K562 (cell line): ENCODE results near the gene ROBO3.

Experiments
- KLF16 ChIP-seq: IDR thresholded peaks from 2 replicates; pipeline ENCODE4 v1.6.1; 2016; ENCODE audit warnings: antibody characterized with exemption
- RCOR1 ChIP-seq, 2 experiments: IDR thresholded peaks; 2 replicates each; pipeline ENCODE4 v1.6.1; 2012; ENCODE audit warnings: low read depth in 2 of 2, low read length in 2 of 2, borderline replicate concordance in 1 of 2, improper control_type of control experiment in 1 of 2
- ZBTB17 ChIP-seq: fragments of 450-650 bp; formaldehyde crosslinking; IDR thresholded peaks from 2 replicates; pipeline ENCODE4 v1.4.0; 2020; ENCODE audit warnings: mild to moderate bottlenecking
- ZNF174 ChIP-seq: fragments of 250-450 bp; sonication (Bioruptor Pico); IDR thresholded peaks from 2 replicates; pipeline ENCODE4 v1.4.0; 2020; ENCODE audit warnings: mild to moderate bottlenecking
- ZNF764 ChIP-seq: fragments of 250-450 bp; sonication (Bioruptor Pico); IDR thresholded peaks from 2 replicates; pipeline ENCODE4 v1.4.0; 2020; ENCODE audit warnings: low read depth, mild to moderate bottlenecking, moderate library complexity
- TF ChIP-seq, protein P1 (sequence below), 2 experiments: fragments of 450-650 bp; formaldehyde crosslinking in 1 of 2; IDR thresholded peaks; 2 replicates each; pipeline versions ENCODE4 v1.4.0 to v1.6.1; 2014 to 2020; ENCODE audit warnings: mild to moderate bottlenecking in 2 of 2, borderline replicate concordance in 1 of 2, low read depth in 1 of 2
- TF ChIP-seq, protein P2 (sequence below), 3 experiments: IDR thresholded peaks in 2 of 3; conservative IDR thresholded peaks in 1 of 3; 2 replicates each; pipeline ENCODE4 v1.5.1; 2011 to 2012; ENCODE audit warnings: low read length in 3 of 3, mild to moderate bottlenecking in 3 of 3, control low read depth in 2 of 3, improper control_type of control experiment in 1 of 3, inconsistent platforms in 1 of 3, low read depth in 1 of 3, mixed read lengths in 1 of 3, moderate library complexity in 1 of 3; ENCODE audit not compliant: insufficient read depth in 2 of 3
- TF ChIP-seq, protein P3 (sequence below): sonication (generic); formaldehyde crosslinking; IDR thresholded peaks from 2 replicates; pipeline ENCODE4 v1.8.0; 2022; ENCODE audit warnings: missing genetic modification reagents, mild to moderate bottlenecking, borderline replicate concordance

DNA sequence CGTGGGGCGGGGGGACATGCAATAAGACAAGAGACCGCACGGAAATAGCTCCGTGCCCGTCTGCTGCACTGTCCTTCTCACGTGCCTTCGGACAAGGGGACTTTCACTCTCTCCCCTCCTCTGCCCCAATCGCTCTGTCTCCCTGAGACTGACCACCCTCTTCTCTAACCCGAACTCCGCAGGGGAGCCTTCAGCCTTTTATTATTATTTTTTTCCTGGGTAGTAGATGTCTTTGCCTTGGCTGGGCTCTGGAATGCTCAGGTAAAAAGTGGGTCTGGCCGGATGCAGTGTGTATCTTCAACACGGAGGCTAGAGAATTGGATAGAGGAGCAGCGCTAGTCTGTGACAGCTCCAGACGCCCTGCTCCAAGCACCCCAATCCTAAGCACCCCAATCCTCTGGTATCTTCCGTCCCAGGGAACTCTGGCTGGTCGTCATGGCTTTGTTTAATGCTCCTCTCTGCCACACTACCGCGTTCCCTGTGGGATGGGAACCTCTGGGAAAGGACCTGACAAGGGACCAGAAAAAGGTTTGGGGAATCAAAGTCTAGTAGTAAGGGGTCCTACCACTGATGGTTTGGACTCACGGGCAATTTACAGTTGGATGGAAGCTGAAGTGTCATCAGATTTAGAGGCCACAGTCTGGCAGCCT lies 25.1 kb upstream of the ROBO3 start:
- TF ChIP-seq ZNF764 (CRISPR knock-in tag) (no peak), RCOR1 (IDR thresholded peaks at IDR 0.05; ENCODE audit: borderline replicate concordance in 1 of 2, low read depth in 2 of 2, low read length in 2 of 2) (no peak), KLF16 (no peak), ZBTB17 (no peak), ZNF174 (CRISPR knock-in tag) (no peak)
- TF ChIP-seq, protein P1, sequence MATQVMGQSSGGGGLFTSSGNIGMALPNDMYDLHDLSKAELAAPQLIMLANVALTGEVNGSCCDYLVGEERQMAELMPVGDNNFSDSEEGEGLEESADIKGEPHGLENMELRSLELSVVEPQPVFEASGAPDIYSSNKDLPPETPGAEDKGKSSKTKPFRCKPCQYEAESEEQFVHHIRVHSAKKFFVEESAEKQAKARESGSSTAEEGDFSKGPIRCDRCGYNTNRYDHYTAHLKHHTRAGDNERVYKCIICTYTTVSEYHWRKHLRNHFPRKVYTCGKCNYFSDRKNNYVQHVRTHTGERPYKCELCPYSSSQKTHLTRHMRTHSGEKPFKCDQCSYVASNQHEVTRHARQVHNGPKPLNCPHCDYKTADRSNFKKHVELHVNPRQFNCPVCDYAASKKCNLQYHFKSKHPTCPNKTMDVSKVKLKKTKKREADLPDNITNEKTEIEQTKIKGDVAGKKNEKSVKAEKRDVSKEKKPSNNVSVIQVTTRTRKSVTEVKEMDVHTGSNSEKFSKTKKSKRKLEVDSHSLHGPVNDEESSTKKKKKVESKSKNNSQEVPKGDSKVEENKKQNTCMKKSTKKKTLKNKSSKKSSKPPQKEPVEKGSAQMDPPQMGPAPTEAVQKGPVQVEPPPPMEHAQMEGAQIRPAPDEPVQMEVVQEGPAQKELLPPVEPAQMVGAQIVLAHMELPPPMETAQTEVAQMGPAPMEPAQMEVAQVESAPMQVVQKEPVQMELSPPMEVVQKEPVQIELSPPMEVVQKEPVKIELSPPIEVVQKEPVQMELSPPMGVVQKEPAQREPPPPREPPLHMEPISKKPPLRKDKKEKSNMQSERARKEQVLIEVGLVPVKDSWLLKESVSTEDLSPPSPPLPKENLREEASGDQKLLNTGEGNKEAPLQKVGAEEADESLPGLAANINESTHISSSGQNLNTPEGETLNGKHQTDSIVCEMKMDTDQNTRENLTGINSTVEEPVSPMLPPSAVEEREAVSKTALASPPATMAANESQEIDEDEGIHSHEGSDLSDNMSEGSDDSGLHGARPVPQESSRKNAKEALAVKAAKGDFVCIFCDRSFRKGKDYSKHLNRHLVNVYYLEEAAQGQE (IDR thresholded peaks at IDR 0.05; ENCODE audit: borderline replicate concordance) = no peak
- TF ChIP-seq, protein P1 (CRISPR knock-in tag; IDR thresholded peaks at IDR 0.05; ENCODE audit: low read depth) = no peak
- TF ChIP-seq, protein P2, sequence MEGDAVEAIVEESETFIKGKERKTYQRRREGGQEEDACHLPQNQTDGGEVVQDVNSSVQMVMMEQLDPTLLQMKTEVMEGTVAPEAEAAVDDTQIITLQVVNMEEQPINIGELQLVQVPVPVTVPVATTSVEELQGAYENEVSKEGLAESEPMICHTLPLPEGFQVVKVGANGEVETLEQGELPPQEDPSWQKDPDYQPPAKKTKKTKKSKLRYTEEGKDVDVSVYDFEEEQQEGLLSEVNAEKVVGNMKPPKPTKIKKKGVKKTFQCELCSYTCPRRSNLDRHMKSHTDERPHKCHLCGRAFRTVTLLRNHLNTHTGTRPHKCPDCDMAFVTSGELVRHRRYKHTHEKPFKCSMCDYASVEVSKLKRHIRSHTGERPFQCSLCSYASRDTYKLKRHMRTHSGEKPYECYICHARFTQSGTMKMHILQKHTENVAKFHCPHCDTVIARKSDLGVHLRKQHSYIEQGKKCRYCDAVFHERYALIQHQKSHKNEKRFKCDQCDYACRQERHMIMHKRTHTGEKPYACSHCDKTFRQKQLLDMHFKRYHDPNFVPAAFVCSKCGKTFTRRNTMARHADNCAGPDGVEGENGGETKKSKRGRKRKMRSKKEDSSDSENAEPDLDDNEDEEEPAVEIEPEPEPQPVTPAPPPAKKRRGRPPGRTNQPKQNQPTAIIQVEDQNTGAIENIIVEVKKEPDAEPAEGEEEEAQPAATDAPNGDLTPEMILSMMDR (IDR thresholded peaks at IDR 0.05 in 2 of 3, conservative IDR thresholded peaks at IDR 0.05 in 1 of 3; ENCODE audit: insufficient read depth in 2 of 3, low read depth in 1 of 3, low read length in 3 of 3) = no peak
- TF ChIP-seq, protein P3, sequence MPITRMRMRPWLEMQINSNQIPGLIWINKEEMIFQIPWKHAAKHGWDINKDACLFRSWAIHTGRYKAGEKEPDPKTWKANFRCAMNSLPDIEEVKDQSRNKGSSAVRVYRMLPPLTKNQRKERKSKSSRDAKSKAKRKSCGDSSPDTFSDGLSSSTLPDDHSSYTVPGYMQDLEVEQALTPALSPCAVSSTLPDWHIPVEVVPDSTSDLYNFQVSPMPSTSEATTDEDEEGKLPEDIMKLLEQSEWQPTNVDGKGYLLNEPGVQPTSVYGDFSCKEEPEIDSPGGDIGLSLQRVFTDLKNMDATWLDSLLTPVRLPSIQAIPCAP = no peak
